H9 (cell line): Measurements from ENCODE around the gene PLCG1. TPM values are rescaled to one million over a fixed set of nuclear protein-coding genes. Genes with fewer than 3 reads are reported as not detected.

Experiments
- DNase-seq: peaks from one replicate; pipeline ENCODE4 v3.0.0-alpha.2; 2017
- H2AFZ ChIP-seq: one replicate; pipeline ENCODE4 v1.6.1; 2013; ENCODE audit warnings: mild to moderate bottlenecking, low read length, control low read depth, moderate library complexity
- H2AK5ac ChIP-seq: 2 replicates; pipeline ENCODE4 v1.6.1; 2013; ENCODE audit warnings: low read length, control low read depth, mixed read lengths; ENCODE audit not compliant: insufficient read length
- H2BK120ac ChIP-seq: one replicate; pipeline ENCODE4 v1.6.1; 2013; ENCODE audit warnings: low read depth, mild to moderate bottlenecking, low read length, control low read depth, inconsistent platforms; ENCODE audit not compliant: poor library complexity, severe bottlenecking
- H2BK12ac ChIP-seq: 2 replicates; pipeline ENCODE4 v1.6.1; 2013; ENCODE audit warnings: low read length, control low read depth, mixed read lengths, low read depth; ENCODE audit not compliant: insufficient read length
- H2BK15ac ChIP-seq: 2 replicates; pipeline ENCODE4 v1.6.1; 2013; ENCODE audit warnings: low read depth, low read length, control low read depth
- H2BK20ac ChIP-seq: one replicate; pipeline ENCODE4 v1.6.1; 2013; ENCODE audit warnings: low read depth, mild to moderate bottlenecking, low read length, control low read depth, inconsistent platforms; ENCODE audit not compliant: poor library complexity, severe bottlenecking
- H2BK5ac ChIP-seq: 2 replicates; pipeline ENCODE4 v1.6.1; 2013; ENCODE audit warnings: low read length, control low read depth, mixed read lengths; ENCODE audit not compliant: insufficient read length
- H3K14ac ChIP-seq: 2 replicates; pipeline ENCODE4 v1.6.1; 2013; ENCODE audit warnings: low read length, control low read depth; ENCODE audit not compliant: insufficient read depth
- H3K18ac ChIP-seq: 2 replicates; pipeline ENCODE4 v1.6.1; 2013; ENCODE audit warnings: low read depth, mild to moderate bottlenecking, mixed read lengths, low read length, control low read depth; ENCODE audit not compliant: insufficient read length
- H3K23ac ChIP-seq: 2 replicates; pipeline ENCODE4 v1.6.1; 2013; ENCODE audit warnings: low read length, control low read depth, mixed read lengths, low read depth; ENCODE audit not compliant: insufficient read length
- H3K23me2 ChIP-seq: 2 replicates; pipeline ENCODE4 v1.6.1; 2013; ENCODE audit warnings: low read depth, mild to moderate bottlenecking, mixed read lengths, low read length, control low read depth; ENCODE audit not compliant: insufficient read length, poor library complexity, severe bottlenecking
- H3K27ac ChIP-seq: 2 replicates; pipeline ENCODE4 v1.5.1; 2013; ENCODE audit warnings: low read length, control low read depth, mixed read lengths, low read depth; ENCODE audit not compliant: insufficient read length
- H3K27me3 ChIP-seq: 2 replicates; pipeline ENCODE4 v1.6.1; 2013; ENCODE audit warnings: low read length, control low read depth, inconsistent platforms; ENCODE audit not compliant: insufficient read depth
- H3K4ac ChIP-seq: 2 replicates; pipeline ENCODE4 v1.6.1; 2013; ENCODE audit warnings: low read depth, mild to moderate bottlenecking, control low read depth, inconsistent platforms, low read length, moderate library complexity
- H3K4me1 ChIP-seq: 2 replicates; pipeline ENCODE4 v1.6.1; 2013; ENCODE audit warnings: low read length, control low read depth, inconsistent platforms; ENCODE audit not compliant: insufficient read depth
- H3K4me2 ChIP-seq: 2 replicates; pipeline ENCODE4 v1.6.1; 2013; ENCODE audit warnings: low read length, control low read depth, mixed read lengths; ENCODE audit not compliant: insufficient read length, insufficient read depth
- H3K56ac ChIP-seq: 2 replicates; pipeline ENCODE4 v1.6.1; 2013; ENCODE audit warnings: low read depth, mild to moderate bottlenecking, mixed read lengths, low read length, control low read depth; ENCODE audit not compliant: insufficient read length
- H3K79me1 ChIP-seq: 2 replicates; pipeline ENCODE4 v1.6.1; 2013; ENCODE audit warnings: low read depth, mild to moderate bottlenecking, moderate library complexity, low read length, control low read depth, inconsistent platforms; ENCODE audit not compliant: insufficient read depth, poor library complexity, severe bottlenecking
- H3K79me2 ChIP-seq: 2 replicates; pipeline ENCODE4 v1.6.1; 2013; ENCODE audit warnings: low read length, control low read depth, inconsistent platforms; ENCODE audit not compliant: insufficient read depth
- H3K9ac ChIP-seq: 2 replicates; pipeline ENCODE4 v1.6.1; 2013; ENCODE audit warnings: low read length, control low read depth, mixed read lengths; ENCODE audit not compliant: insufficient read length; ENCODE audit errors: extremely low read depth
- H3K9me3 ChIP-seq: one replicate; pipeline ENCODE4 v1.6.1; 2013; ENCODE audit warnings: low read depth, low read length, inconsistent platforms; ENCODE audit not compliant: control insufficient read depth
- H3T11ph ChIP-seq: one replicate; pipeline ENCODE4 v1.6.1; 2013; ENCODE audit warnings: mild to moderate bottlenecking, low read length, control low read depth, inconsistent platforms
- H4K20me1 ChIP-seq: one replicate; pipeline ENCODE4 v1.6.1; 2013; ENCODE audit not compliant: control insufficient read depth, insufficient read length, insufficient read depth
- H4K5ac ChIP-seq: 2 replicates; pipeline ENCODE4 v1.6.1; 2013; ENCODE audit warnings: low read depth, mild to moderate bottlenecking, mixed read lengths, low read length, control low read depth; ENCODE audit not compliant: insufficient read length
- H4K8ac ChIP-seq: replicated peaks from 2 replicates; pipeline ENCODE4 v1.6.1; 2013; ENCODE audit warnings: low read length, control low read depth, mixed read lengths, low read depth; ENCODE audit not compliant: insufficient read length
- H4K91ac ChIP-seq: 2 replicates; pipeline ENCODE4 v1.6.1; 2013; ENCODE audit warnings: low read depth, mild to moderate bottlenecking, moderate library complexity, mixed read lengths, low read length, control low read depth; ENCODE audit not compliant: insufficient read length
- H3K27ac Mint-ChIP-seq, 3 experiments: 2 replicates in 2 of 3; 3 replicates in 1 of 3; pipeline ENCODE4 v1.8.0; 2020 to 2021; ENCODE audit warnings: mixed read lengths in 3 of 3, mild to moderate bottlenecking in 1 of 3, moderate library complexity in 1 of 3
- H3K27me3 Mint-ChIP-seq: 2 replicates; pipeline ENCODE4 v1.8.0; 2021; ENCODE audit warnings: low read depth, mild to moderate bottlenecking, moderate library complexity, mixed read lengths
- H3K36me3 Mint-ChIP-seq, 3 experiments: 2 replicates in 2 of 3; 3 replicates in 1 of 3; pipeline ENCODE4 v1.8.0; 2020 to 2021; ENCODE audit warnings: low read depth in 3 of 3, mixed read lengths in 3 of 3; ENCODE audit not compliant: insufficient read depth in 1 of 3
- H3K4me1 Mint-ChIP-seq, 2 experiments: 2 replicates each; pipeline ENCODE4 v1.8.0; 2020; ENCODE audit warnings: mixed read lengths in 2 of 2
- H3K4me3 Mint-ChIP-seq, 2 experiments: 2 replicates in 1 of 2; 3 replicates in 1 of 2; pipeline ENCODE4 v1.8.0; 2020 to 2021; ENCODE audit warnings: mild to moderate bottlenecking in 2 of 2, mixed read lengths in 2 of 2, moderate library complexity in 1 of 2
- H3K9me3 Mint-ChIP-seq, 2 experiments: 2 replicates in 1 of 2; 3 replicates in 1 of 2; pipeline ENCODE4 v1.8.0; 2020; ENCODE audit warnings: mild to moderate bottlenecking in 2 of 2, mixed read lengths in 2 of 2, moderate library complexity in 1 of 2
- CTCF ChIP-seq: fragments of 200-600 bp; sonication (generic); conservative IDR thresholded peaks from 3 replicates; pipeline ENCODE4 v1.8.0; 2021; ENCODE audit warnings: antibody characterized with exemption, mild to moderate bottlenecking
- WGBS: extraction: QIAGEN DNeasy Blood & Tissue Kit; methylation state at CpG from one replicate; pipeline ENCODE4 v1.1.7; 2013; ENCODE audit warnings: missing lambda C conversion rate, low lambda C conversion rate, mixed read lengths; ENCODE audit not compliant: insufficient read length; ENCODE audit errors: extremely low coverage; 5-methylcytosine and 5-hydroxymethylcytosine counted together
- total RNA-seq: library from RNA; stranded (reverse); gene quantifications from 2 replicates; pipeline ENCODE4 v1.2.1, GENCODE V29; 2021

Gene PLCG1
- total RNA-seq, 1 experiment from 2014 or later: 171 TPM

- Histone ChIP-seq H2BK5ac (no peak overlapping the region), H3K23ac (no peak overlapping the region), H3K27ac (no peak overlapping the region), H2BK12ac (no peak overlapping the region), H2AFZ (no peak overlapping the region), H3T11ph (no peak overlapping the region), H3K23me2 (no peaks in the 10 kb centered on the region), H2AK5ac (no peak overlapping the region), H3K9ac (no peak overlapping the region), H2BK20ac (no peak overlapping the region), H4K91ac (no peak overlapping the region), H3K4me2 (no peak overlapping the region), H3K4me1 (no peaks in the 10 kb centered on the region), H3K18ac (no peak overlapping the region), H2BK120ac (no peak overlapping the region), H2BK15ac (no peak overlapping the region), H3K4ac (no peak overlapping the region), H3K79me1 (no peaks in the 10 kb centered on the region), H3K79me2 (no peaks in the 10 kb centered on the region), H3K9me3 (no peaks in the 10 kb centered on the region), H3K56ac (no peak overlapping the region), H3K27me3 (no peaks in the 10 kb centered on the region), H4K8ac (no peak overlapping the region), H3K14ac (no peak overlapping the region), H4K20me1 (no peaks in the 10 kb centered on the region), H4K5ac (no peak overlapping the region)
- H3K4me1 Mint-ChIP-seq: peaks cover 13% of the 10 kb centered on the region in 2 experiments
- peaks cover 21 to 22% of the 10 kb centered on the region in 2 experiments for H3K9me3 Mint-ChIP-seq
- no peaks in the 10 kb centered on the region; the same call in 1 of the 2 replicates for H3K27me3 Mint-ChIP-seq
- no peak overlapping the region for H3K4me3 Mint-ChIP-seq
- H3K36me3 Mint-ChIP-seq: peaks cover 10 to 18% (median 14%) of the 10 kb centered on the region in 3 experiments; a peak in 6 of 7 replicates
- no peak for TF ChIP-seq CTCF
- DNase-seq: no peak
- H3K27ac Mint-ChIP-seq: no peak overlapping the region
- WGBS: no CpG with 5 or more reads among the region's 3 CpGs
Observed at GRCh38 chr20:41200446-41201202, 63.3 kb downstream of the PLCG1 start.
